AG04449 (cell line): ENCODE data around the gene ARL16.

Experiments
- CTCF ChIA-PET: fragments of 350-600 bp; formaldehyde crosslinking; extraction: SDS; loops from one replicate; lab custom pipeline; 2021; ENCODE audit warnings: antibody characterized with exemption; lab: Yijun Ruan, JAX
- POLR2A ChIA-PET: fragments of 400-600, 350-600 bp; formaldehyde crosslinking; extraction: SDS; loops from one replicate; lab custom pipeline; 2020; ENCODE audit warnings: antibody characterized with exemption, inconsistent platforms; lab: Yijun Ruan, JAX
- DNase-seq: peaks from one replicate; pipeline ENCODE4 v3.0.0-alpha.2; 2010; ENCODE audit warnings: low read depth, low spot score
- H3K4me3 ChIP-seq: 2 replicates; pipeline ENCODE4 v1.5.1; 2011; ENCODE audit warnings: low read depth, mild to moderate bottlenecking, control low read depth, low read length
- TF ChIP-seq, protein P1 (sequence below): IDR thresholded peaks from one replicate; pipeline ENCODE4 v1.5.1; 2011; ENCODE audit warnings: mild to moderate bottlenecking, moderate library complexity, low read length, control low read depth, inconsistent platforms; ENCODE audit not compliant: insufficient read depth; ENCODE audit errors: missing control alignments

Gene ARL16

GRCh38 chr17:81660441-81660840, 23.2 kb downstream of the ARL16 start:
- ChIA-PET POLR2A (no interaction called here), CTCF (interaction anchor here (1.1 kb wide), 1 partner anchor 10 kb away, joined by 5 read pairs; no protein-coding TSS in a partner anchor)
- TF ChIP-seq, protein P1, sequence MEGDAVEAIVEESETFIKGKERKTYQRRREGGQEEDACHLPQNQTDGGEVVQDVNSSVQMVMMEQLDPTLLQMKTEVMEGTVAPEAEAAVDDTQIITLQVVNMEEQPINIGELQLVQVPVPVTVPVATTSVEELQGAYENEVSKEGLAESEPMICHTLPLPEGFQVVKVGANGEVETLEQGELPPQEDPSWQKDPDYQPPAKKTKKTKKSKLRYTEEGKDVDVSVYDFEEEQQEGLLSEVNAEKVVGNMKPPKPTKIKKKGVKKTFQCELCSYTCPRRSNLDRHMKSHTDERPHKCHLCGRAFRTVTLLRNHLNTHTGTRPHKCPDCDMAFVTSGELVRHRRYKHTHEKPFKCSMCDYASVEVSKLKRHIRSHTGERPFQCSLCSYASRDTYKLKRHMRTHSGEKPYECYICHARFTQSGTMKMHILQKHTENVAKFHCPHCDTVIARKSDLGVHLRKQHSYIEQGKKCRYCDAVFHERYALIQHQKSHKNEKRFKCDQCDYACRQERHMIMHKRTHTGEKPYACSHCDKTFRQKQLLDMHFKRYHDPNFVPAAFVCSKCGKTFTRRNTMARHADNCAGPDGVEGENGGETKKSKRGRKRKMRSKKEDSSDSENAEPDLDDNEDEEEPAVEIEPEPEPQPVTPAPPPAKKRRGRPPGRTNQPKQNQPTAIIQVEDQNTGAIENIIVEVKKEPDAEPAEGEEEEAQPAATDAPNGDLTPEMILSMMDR, result no peak
- no peak for DNase-seq
- no peak overlapping the region for H3K4me3 ChIP-seq

- no peak for DNase-seq
- no peak overlapping the region for H3K4me3 ChIP-seq
- TF ChIP-seq, protein P1, result no peak
- ChIA-PET CTCF (interaction anchor here (1.0 kb wide), 1 partner anchor 25 kb away, joined by 3 read pairs; the partner anchor contains the start of genes ARL16 and HGS), POLR2A (no interaction called here)
Observed at GRCh38 chr17:81659038-81659437, 24.6 kb downstream of the ARL16 start.

- H3K4me3 ChIP-seq, result no peak overlapping the region
- TF ChIP-seq, protein P1, result no peak
- POLR2A ChIA-PET, result interaction anchor here (0.6 to 1.5 kb wide), 2 partner anchors 10 to 15 kb away, joined by 3 to 7 read pairs; partner anchors contain the start of genes CCDC137 and OXLD1
- CTCF ChIA-PET, result no interaction called here
- DNase-seq, result no peak
Observed at GRCh38 chr17:81656835-81657234, 26.8 kb downstream of the ARL16 start.

DNA sequence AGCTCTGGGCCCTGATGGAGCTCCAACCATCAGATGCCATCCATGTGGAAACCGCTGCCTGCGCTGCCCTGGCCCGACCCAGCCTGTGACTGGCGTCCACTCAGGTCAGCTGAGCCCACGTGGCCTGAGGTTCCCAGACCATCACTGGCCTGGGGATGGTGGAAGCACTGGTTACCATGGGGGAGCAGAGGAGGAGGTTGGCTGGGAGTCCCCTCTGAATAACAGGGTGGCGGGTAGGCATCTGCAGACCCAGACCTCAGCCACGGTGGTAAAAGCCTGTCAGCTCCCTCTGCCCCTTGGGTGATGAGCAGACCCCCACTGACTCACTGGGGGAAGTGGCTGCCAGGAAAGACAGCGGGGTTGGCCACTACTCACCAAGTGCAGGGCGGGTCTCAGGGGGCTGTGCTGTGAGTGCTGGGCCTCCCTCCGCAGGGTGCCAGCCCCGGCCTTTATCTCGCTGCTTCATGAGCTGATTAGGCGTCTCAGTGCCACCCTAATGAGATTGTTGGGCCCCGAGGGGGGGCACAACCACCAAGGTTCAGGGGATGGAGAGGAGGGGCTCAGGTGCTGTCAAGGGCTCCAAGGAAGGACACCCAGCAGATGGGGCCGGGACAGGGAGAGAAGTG, 27.4 kb downstream of the ARL16 start, which contains the start of gene PDE6G:
PDE6G (minus strand) TSS at position 425 of the 626 bp plus-strand sequence. CDS start 3,237 bp downstream, outside the sequence.
- CTCF ChIA-PET, result no interaction called here
- POLR2A ChIA-PET, result interaction anchor here (0.6 to 1.5 kb wide), 3 partner anchors 9 to 14 kb away, joined by 3 to 7 read pairs (median 4); partner anchors contain the start of genes CCDC137 and OXLD1
- no peak within 1 kb of the TSS for H3K4me3 ChIP-seq
- no peak for DNase-seq
- TF ChIP-seq, protein P1, result no peak

DNA sequence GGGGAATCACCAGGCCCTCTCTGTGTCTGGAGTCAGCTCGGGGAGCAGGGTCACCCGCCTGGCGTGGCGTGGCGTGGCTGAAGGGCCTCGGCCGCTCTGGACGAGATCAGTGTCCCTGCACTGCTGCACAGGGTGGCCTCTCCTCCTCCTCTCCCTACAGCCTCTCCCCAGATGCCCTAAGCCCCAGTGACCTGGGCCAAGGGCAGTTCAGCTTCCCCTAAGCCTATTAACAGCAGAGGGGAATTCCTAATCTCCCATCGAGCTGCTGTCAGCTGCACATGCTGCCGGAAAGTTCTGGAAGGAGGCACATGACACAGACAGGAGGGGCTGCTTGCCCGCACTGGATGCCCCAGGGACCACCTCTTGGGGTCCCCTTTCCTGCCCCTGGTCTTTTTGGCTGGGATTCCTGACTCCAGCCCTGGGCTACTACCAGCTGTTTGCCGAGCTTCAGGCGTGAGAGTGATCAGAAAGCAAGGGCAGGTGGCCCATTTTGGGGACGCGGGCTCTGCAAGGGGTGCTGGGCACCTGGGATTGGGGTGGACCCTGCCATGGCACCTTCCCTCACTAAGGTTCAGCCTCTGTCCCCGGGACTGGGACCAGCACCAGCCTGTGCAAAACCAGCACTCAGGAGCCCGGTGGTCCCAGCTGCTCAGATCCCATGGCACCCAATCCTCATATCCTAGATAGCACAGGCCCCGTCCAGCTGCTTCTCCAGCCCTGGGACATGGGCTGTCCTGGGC, 28.0 kb downstream of the ARL16 start:
- CTCF ChIA-PET, result no interaction called here

More for the DNA sequence above, 28.0 kb downstream of the ARL16 start:
- no peak overlapping the region for H3K4me3 ChIP-seq
- POLR2A ChIA-PET, result interaction anchor here (1.4 kb wide), 1 partner anchor 9 kb away, joined by 4 read pairs; no protein-coding TSS in a partner anchor
- no peak for DNase-seq
- TF ChIP-seq, protein P1, result no peak
